UCSD-AML1 (cell line): ENCODE measurements around the gene NPM1.

ENCODE experiments used
- DNase-seq: peaks from one replicate; lab custom pipeline; 2025; ENCODE audit not compliant: unreplicated experiment; lab: John Stamatoyannopoulos, UW

The NPM1 gene

DNA sequence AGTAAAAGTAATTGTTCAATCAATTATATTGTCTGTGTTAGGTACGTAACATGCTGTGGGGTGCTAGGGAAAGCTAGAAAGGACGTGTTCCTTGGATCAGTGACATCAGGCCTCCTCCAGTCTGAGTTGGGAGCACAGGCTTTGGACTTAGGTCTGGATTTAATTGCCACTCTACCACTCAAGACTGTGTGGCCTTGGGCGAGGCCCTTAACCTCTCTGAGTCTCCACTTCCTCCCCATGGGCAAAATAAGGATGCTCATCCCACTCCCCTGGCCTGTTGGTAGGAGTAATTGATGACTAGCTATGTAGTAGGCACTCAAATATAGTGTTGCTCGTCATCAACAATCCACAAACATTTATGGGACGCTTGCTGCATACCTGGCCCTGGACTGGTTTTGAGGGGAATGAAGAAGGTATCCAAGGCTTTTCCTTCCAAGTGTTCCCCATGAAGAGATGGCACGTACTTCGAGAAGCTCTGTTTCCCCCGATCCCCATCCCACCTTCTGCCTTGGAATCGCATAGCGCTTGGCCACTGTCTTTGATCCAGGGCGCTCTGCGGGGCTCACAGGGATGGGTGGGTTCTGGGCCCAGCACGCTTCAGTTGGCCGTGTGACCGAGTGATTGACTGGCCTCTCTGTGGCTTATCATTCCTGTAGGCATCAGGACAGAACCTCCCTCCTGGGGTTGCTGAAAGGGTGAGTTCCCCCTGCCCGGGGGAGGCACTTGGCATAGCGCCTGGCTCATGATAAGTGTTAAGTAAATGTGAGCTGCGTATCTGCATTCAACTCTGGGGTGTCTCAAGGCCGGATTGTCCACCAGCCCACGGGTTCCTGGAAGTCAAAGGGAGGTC, 39.9 kb downstream of the NPM1 start:
- no peak for DNase-seq

DNA sequence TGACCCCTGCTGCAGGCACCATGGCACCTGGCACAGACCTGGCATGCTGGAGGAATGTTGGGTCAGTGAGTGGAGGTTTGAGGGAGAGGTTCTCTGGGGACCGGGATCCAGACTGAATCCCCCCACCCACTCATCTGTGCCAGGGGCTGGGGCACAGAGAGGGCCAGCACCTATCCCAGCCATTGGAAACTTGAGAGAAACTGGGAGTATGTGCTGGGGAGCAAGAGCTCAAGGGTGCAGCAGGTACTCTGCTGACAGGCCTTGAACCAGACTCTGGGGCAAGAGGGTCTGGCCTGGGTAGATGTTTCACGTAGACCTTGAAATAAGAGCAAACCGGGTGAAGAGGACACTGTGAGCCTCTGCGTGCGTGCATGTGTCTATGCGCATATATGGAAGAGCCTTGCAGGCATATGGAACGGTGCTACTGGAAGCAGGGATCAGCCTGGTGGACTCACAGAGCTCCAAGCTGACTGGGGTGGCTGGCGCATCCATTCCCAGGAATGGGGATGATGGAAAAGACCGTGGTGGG, 40.6 kb downstream of the NPM1 start:
- no peak for DNase-seq

DNA sequence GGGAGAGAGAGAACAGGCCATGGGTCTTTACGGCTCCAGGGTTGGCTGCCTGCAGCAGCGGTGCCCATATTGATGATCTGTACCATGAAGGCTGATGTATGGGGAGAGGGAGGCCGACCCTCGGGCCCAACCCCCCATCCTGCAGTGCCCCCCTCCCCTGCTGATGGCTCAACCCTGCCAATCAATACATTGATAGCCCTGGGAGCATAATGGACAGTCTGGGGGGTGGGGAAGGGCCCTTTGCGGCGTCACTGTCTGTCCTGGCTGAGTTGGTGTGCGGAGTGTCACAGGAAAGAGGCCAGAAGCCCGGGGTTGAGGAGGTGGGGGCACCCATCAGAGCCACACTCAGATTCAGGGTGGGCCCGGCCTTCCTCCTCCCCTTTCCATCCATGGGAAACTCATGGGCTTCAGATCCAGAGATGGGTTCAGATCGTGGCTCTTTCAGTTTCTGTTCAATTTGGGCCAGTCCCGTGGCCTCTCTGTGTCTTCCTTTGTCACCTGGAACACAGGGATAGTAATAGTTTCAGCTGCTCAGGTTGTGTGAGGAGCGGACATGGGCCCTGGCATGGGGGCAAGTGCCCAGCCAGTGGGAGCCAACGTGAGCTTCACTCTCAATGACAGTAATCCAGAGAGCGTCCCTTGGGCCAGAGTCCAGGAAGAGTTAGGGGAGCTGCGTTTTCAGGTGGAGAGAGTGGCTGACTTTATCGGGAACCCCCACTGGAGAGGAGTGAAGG, 41.3 kb downstream of the NPM1 start:
- DNase-seq = no peak

DNA sequence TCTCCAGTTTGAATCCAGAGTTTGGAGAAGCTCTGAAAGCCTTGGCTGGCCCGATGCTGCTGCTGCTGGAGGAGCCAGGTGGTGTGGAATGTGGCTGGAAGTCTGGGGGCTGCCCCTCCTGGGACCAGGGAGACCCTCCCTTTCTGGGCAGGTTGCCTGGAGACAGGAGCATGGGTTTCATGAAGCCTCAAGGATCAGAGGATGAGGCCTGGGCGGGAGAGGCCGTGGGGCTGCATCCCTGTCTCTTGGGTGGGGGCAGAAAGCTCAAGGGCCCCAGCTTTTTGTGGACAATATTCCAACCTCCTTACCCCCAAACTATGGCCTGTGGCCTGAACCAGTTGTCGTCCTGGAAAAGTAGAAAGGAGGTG, 41.9 kb downstream of the NPM1 start:
- DNase-seq = no peak

DNA sequence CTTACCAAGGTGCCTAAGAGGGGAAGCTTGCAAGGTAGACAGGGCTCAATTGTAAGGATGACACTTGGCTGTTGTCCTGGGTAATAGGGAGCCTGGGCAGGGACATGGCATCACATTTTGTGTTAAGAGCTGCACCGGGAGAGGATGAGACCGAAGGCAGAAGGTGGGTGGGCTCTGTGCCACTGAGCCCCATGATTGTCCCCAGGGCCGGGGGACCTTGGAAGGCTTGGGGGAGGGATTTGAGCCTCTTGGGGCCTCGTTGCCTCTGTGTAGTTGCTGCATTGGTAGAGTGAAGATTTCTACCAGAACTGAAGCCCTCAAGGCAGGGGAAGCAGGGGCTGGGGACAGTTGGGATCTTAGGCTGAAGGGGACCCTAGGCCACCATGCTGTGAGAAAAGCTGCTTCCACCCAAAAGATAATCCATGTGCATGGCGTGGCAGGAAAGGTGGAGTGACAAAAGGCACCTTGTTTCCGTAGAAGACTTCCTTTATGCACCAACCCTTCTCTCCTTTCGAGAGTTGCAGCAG, 43.7 kb downstream of the NPM1 start:
- no peak for DNase-seq

DNA sequence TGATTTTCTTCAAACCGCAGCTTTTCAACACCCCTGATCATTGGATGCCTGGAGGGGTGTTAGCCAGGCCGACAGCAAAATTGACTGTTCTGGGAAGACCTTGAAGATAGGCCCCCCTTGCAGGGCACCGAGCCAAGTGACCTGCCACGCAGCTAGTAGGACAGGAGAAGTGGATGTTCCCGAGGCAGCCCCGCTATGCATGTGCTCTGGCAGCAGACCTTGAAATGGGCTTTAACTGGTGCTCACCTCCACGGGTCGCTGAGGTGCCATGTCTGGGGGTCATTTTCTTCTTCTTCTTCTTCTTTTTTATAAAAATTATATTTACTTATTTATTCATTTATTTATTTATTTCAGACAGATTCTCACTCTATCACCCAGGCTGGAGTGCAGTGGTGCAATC, 44.4 kb downstream of the NPM1 start:
- no peak for DNase-seq

DNA sequence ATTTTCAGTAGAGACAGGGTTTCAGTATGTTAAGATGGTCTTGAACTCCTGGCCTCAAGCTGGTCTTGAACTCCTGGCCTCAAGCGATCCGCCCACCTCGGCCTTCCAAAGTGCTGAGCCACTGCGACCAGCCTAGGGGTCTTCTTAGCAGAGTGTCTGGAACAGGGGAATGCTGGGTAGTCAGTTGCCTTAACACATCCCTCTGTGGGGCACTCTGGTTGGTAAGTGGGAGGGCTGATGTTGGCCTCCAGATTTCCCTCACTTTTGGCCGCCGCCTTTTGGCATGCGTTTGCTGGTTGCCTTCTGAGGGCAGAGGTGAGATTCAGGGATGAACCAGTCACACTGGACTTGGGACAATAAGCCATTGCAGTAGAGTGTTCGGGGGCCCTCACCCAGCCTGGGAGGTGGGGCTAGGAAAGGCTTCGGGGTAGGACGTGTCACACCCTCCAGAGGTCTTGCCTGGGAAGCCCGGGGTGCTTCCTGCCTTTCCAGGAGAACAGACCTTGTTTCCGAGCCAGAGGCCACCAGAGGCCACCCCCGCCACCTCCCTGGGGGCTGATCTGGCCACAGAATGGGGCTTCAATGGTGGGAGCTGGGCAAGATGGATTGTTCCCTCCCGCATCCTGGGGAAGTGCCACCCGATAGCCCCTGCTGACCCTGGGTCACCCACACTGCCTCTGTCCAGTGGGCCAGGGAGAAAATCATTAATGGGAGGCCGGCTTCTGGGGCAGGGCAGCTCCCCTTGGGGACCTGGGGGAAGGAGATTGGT, 45.1 kb downstream of the NPM1 start:
- no peak for DNase-seq

DNA sequence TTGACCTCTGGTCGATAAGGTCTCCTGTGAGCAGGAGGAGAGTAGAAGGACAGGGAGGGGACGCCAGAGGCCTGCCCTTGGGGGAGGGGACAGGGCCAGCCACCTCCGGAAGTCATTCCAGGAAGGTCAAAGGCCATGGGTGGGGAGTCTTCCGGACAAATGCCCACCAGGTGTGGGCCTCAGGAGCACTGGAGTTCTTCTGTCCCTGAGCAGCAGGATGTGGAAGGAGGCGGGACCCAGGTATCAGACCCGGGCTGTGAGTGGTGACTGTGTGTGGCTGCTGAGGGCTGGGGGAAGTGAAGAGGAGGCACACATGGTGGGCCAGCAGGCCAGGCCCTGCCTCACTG, 45.7 kb downstream of the NPM1 start:
- no peak for DNase-seq

DNA sequence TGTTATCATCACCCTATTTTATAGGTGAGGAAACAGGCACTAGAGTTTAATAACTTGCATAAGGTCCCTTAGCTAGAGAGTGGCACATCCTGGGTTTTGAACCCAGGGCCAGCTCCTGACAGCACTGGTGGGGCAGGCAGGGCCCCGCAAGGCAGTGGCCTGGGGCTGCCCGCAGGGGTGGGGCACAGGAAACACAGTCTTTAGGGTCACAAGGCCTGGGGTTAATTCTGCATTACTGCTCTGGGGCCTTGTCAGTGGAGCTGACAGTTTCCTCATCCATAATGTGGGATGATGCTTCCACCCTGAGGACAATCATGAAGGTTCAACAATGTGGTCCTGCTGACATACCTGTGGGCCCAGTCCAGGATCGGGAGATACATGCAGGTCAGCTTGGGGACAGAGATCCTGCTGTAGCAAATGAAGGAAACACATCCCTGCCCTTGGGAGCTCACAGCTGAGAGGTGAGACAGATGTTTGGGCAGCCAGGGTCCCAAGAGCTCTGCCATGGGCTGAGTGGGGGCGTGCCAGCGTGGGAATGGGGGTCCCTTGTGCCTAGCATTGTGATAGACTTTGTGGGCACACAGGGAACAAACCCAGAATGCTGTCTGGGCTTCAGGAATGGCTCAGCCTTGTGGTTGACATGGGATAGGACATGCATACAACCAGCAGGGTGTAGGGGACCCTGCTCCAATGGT, 46.5 kb downstream of the NPM1 start:
- DNase-seq = no peak

DNA sequence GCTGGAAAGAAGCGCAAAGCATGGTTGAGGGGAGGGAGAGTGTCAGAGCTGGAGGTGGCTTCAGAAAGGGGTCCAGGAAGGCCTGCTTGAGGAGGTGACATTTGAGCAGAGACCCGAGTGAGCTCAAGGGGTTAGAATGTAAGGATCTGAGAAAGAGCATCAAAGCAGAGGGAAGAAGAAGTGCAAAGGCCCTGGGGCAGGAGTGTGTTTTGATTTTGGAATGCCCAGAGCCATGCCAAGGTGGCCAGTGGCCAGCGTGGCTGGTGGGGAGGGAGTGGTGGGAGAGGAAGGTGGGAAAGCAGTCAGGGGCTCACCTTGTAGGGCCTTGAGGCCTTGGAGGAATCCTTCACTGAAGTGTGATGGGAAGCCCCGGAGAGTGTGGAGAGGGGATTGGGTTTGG, 47.2 kb downstream of the NPM1 start:
- DNase-seq = no peak

DNA sequence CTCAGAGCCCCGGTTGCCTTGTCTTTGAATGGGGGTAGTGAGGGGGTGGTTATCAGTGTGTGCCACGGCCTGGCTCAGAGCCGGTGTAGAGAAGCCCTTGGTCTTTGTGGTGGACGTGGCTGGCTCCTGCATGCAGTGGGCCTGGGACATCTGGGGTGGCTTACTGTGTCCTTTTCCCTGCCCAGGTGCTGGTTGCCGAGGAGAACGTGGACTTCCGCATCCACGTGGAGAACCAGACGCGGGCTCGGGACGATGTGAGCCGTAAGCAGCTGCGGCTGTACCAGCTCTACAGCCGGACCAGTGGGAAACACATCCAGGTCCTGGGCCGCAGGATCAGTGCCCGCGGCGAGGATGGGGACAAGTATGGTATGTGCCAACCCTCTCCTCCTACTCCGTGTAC, 48.3 kb downstream of the NPM1 start:
- DNase-seq = no peak

DNA sequence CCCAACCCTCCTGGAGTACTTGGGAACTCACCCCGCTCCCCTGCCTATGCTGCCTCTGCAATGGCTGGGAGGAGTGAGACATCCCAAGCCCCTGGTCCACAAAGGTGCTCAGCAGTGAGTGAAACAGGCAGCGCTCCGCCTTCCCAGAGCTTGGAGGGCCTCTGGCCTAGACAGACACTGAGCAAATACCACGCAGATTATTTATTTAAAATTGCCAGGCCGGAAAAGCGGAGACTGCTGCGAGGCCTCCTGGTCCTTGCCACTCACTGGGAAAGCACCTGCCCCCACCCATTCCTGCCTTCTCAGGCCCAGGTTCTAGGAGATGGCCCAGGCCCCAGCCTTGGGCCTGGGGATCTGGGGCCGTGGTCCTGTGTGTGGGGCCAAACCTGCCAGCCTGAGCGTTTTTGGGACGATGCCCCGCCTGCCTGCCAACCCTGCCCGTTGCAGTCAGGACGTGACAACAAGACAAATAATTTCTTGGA, 49.2 kb downstream of the NPM1 start:
- no peak for DNase-seq

DNA sequence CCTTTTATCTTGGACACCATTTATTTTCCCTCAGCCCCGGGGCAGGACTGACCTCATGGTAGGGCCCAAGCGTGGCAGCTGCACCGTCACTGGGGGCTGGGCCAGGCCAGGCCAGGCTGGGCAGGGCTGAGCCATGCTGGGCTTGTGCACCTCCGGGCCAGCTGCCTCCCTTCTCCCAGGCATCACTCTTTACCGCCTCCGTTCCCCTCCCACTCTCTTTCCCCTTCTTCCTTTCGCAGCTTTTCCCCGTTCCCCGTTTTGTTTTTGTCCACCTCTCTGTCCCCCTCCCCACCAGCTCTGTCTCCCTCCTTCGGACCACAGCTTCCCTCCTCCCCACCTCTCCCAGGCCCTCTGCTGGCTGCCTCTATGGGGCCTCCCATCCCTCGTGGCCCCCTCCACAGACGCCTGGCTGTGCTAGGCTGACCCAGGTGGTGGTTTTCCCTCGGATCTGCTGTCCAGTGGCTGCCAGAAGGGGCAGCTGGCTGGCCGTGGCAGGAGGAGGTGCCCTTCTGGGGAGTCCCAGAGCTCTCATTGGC, 49.7 kb downstream of the NPM1 start:
- DNase-seq = no peak

DNA sequence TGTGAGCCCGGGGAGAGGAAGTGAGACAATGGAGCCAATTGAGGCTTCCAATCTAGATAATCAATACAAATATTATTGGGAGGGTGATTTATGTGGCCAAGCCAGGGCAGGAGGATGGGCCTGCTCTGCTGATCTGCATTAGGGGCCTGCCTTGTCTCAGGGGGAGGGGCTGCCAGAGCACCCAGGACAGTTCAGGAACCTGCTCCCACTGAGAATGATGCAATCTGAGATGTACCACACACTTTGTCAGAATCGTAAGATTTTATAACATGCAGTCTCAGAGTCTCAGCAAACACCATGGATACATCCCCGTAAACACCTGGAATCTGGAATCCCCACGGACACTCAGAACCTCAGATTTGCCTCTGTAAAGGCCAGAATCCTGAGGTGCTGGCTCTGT, 51.1 kb downstream of the NPM1 start:
- no peak for DNase-seq

DNA sequence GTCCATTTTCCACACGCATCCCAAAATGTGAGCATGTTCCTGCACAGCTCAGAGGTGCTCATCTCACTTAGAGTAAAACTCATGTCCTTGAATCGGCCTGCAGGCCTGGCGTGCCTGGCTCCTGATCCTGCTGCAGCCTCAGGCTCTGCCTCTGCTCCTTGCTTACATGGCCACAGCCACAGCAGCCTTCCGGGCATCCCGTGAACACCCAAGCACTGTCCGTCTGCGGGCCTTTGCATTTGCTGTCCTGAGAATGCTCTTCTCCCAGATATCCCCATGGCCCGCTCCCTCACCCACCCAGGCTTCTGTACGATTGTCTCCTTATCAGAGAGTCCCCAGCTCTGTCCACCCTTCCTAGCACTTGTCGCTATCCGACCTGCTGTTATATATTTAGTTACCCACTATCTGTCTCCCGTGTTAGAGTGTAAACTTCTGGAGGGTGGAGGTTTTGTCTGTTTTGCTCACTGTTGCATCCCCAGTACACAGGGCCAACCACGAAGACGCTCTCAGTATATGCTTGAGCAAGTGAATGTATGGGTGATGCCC, 53.7 kb downstream of the NPM1 start:
- DNase-seq = no peak

DNA sequence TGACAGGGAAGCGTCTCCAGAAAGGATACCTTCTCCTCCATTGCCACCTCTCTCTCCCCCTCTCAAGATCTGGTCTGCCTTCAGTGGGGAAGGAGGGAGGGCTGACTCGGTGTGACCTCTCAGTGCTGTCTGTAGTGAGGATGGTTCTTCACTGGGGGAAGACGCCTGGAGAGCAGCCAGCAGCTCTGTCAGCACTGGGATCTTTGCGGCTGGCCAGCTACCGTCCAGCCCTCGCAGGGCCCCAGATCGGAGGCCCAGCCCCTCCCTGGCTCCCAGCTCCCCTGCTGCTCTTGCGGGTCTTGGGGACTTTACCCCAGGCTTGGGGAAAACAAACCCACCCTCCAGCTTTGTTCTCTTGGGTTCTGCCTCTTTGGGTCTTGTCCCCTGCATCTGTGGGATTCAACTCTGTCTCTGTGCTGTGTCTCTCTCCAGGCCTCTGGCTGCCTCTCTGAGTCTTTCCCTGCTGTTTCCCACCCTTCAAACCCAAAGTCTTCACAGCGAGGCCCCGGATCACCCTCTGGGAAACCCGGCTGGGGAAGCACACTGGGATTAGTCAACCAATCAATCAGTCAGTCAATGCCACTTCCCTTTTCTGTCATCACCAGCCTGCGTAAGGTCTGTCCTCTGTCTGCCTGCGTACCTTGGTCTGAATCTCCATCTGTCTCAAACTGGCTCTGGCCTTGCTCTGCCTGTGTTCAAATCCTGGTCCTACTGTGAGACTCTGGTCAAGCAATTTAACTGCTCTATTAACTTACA, 54.8 kb downstream of the NPM1 start:
- no peak for DNase-seq

DNA sequence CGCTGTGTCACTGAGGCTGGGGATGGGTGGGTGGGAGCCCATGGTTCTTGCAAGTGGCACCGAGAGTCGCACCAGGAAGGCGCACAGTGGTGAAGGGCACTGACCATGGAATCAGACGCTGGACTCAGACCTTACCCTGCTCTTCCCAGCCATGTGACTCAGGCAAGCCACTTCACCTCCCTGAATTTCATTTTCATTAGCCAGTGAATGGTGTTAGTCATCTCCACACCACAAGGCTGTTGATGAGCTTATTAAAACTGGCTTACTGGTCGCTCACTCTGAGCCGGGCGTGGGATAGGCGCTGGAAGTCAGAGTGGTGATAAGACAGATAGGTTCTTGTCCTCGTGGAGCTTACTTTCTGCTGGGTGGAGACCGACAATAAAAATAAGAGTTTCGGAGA, 56.9 kb downstream of the NPM1 start:
- DNase-seq = no peak

DNA sequence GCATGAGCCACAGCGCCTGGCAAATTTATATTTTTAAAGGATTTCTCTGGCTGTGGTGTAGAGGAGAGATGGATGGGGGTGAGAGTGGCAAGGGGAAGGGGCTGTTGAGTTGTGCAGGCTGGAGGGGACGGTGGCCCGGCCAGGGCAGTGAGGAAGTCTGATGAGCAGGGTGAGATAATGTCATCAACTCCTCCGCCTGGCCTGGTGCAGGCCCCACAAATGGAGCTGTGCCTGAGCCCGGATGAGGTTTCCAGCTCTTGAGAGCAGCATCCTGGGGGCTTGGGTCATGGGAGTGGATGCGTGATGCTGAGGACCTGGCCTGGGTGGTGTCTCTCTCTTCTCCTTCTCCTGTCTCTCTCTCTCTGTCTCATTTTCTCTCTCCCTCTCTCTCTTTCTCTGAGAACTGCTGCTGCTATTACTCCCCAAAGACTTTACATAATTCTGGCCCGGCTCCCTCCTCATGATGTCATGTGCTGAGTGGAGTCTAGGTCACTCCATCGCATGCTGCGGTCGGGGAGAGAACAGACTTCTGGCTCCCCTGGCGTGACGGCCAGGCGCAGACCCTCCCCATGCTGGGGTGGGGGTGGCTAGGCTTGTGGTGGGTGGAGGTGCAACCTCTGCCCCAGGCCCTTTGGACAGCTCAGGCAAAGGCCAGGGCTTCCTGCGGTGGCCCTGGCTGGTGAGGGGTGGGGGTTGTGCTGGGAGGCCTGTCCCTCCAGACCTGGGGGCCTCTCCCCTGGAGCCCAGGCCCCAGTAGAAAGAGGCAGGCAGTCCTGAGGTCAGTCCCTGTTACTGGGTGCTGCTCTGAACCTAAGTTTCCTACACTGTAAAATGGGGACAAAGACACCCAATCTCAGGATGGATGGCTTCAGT, 58.2 kb downstream of the NPM1 start:
- no peak for DNase-seq

DNA sequence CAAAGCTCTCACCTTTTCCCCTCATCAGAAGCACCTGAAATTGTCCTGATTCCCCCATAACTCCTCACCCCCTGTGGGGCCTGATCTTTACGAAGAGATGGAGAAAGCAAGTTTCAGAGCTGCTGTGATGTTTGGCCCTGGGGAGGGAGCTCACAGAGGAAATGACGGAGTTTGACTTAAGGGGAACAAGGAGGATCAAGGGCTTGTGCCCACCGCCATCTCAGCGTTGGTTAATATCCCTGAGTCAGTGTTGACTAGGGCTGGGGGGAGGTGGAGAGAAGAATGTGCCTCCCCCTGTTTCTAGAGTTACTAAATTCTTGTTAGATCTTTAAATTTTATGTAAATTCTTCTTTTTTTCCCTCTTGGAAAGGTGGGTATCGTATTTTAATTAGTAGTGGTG, 59.6 kb downstream of the NPM1 start:
- DNase-seq = no peak
